Breast epithelium (tissue), 4 donors: Measurements from ENCODE around the gene PEX7. TPM values are rescaled to one million over a fixed set of nuclear protein-coding genes. Genes with fewer than 3 reads are reported as not detected.
"Not testable (repeated sequence)": the region's sequence is repeated elsewhere in the genome, so short reads cannot be mapped to it uniquely, and the experiment has no call there.

ENCODE experiments used
- DNase-seq, 2 donors: peaks; one replicate each; pipeline ENCODE4 v3.0.0-alpha.2; 2019; ENCODE audit warnings: low spot score in 2 of 2
- H3K27ac ChIP-seq, 2 donors: fragments of 200-600 bp; sonication (generic) in 1 of 2; one replicate each; pipeline ENCODE4 v1.5.1; 2016 to 2019; ENCODE audit warnings: mild to moderate bottlenecking in 1 of 2
- H3K27me3 ChIP-seq, 2 donors: fragments of 200-600 bp; sonication (generic) in 1 of 2; one replicate each; pipeline versions ENCODE4 v1.5.1 to v1.6.0; 2017 to 2019; ENCODE audit warnings: control low read depth in 1 of 2, mild to moderate bottlenecking in 1 of 2
- H3K36me3 ChIP-seq: fragments of 200-600 bp; one replicate; pipeline ENCODE4 v1.5.1; 2019
- H3K4me1 ChIP-seq, 2 donors: fragments of 200-600 bp; sonication (generic); one replicate each; pipeline ENCODE4 v1.5.1; 2016 to 2019; ENCODE audit warnings: control low read depth in 1 of 2
- H3K4me3 ChIP-seq, 3 donors: fragments of 200-600 bp; sonication (generic); 1 replicate in 2 of 3; 2 replicates in 1 of 3; pipeline ENCODE4 v1.5.1; 2016 to 2019; ENCODE audit warnings: mild to moderate bottlenecking in 3 of 3, moderate library complexity in 2 of 3
- H3K9me3 ChIP-seq, 2 donors: fragments of 200-600 bp; sonication (generic) in 1 of 2; one replicate each; pipeline ENCODE4 v1.5.1; 2016 to 2019; ENCODE audit warnings: control low read depth in 1 of 2
- CTCF ChIP-seq, 3 donors: fragments of 450-650 bp; IDR thresholded peaks; one replicate each; pipeline ENCODE4 v1.5.1; 2016 to 2017; ENCODE audit warnings: antibody characterized with exemption in 3 of 3, mild to moderate bottlenecking in 3 of 3, moderate library complexity in 3 of 3
- POLR2A ChIP-seq: fragments of 450-650 bp; IDR thresholded peaks from one replicate; pipeline ENCODE4 v1.6.1; 2016; ENCODE audit warnings: antibody characterized with exemption, mild to moderate bottlenecking, moderate library complexity
- POLR2AphosphoS5 ChIP-seq, 3 donors: sonication (generic); formaldehyde crosslinking; IDR thresholded peaks; one replicate each; pipeline ENCODE4 v1.6.1; 2017; ENCODE audit warnings: antibody characterized with exemption in 3 of 3
- intact Hi-C: fragments of 100-400 bp; cut with DNase I; formaldehyde crosslinking; loops from one replicate; pipeline ENCODE4 v1.15.1; 2023; ENCODE audit warnings: low total_unique reads
- total RNA-seq, 3 donors: library from RNA; depleted of rRNA; stranded (reverse); fragments of >200 nt; gene quantifications; one replicate each; pipeline ENCODE4 v1.1.0, GENCODE V29; 2016

Gene PEX7
- total RNA-seq, 3 donors from 2014 or later, result 8.2 to 20.0 (median 19.3) TPM

GRCh38 chr6:136932599-136932998 lies 110.2 kb downstream of the PEX7 start:
- Histone ChIP-seq H3K4me1 (no peaks in the 10 kb centered on the region), H3K4me3 (no peak overlapping the region), H3K9me3 (no peaks in the 10 kb centered on the region), H3K27me3 (no peaks in the 10 kb centered on the region), H3K27ac (no peak overlapping the region), H3K36me3 (no peaks in the 10 kb centered on the region)
- DNase-seq, result no peak
- TF ChIP-seq POLR2A (no peak), POLR2AphosphoS5 (IDR thresholded peaks at IDR 0.05) (no peak), CTCF (IDR thresholded peaks at IDR 0.05) (no peak)
- intact Hi-C loops, result no loop called here

DNA sequence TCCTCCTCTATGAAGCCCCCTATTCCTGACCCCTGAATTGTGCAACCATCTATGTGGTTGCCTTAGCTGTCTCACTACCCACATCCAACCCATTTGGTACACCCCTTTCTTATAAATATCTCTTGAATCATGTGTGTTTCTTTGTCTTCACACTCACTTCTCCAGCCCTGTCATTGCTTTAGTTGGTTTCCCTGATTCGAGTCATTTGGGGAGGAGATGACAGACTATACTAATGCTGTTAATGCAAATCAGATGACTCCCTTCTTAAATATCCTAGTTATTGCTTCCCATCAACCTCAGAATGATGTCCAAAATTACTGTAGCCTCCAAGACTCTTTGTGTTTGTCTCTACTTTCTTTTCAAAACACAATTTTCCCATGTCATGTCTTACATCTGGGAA lies 122.7 kb downstream of the PEX7 start:
- no peak overlapping the region for H3K4me3 ChIP-seq
- DNase-seq, result no peak
- no peaks in the 10 kb centered on the region for H3K36me3 ChIP-seq
- no peaks in the 10 kb centered on the region for H3K9me3 ChIP-seq
- H3K27me3 ChIP-seq, result no peaks in the 10 kb centered on the region
- H3K4me1 ChIP-seq, result no peaks in the 10 kb centered on the region
- intact Hi-C loops, result no loop called here
- H3K27ac ChIP-seq, result no peak overlapping the region
- no peak for TF ChIP-seq CTCF (IDR thresholded peaks at IDR 0.05)
- TF ChIP-seq POLR2AphosphoS5 (IDR thresholded peaks at IDR 0.05), result no peak
- TF ChIP-seq POLR2A, result no peak

DNA sequence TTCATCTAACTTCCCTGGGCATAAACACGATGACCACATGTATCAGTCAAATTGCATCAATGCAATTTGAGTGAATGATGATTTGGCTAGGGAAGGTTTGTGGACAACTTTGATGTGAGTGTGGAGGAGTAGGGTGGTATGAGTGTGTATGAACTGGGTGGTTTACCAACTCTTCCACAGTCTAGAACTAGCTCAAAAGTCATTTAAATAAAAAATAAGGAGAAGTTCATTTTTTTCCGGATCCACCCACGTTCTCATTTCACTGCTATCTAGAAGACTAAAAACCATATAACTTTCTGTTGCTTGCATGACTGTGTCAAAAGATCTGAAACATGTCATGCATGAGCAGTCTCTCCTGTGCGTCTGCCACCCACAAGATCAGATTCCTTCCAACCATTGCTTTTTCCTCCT lies 123.3 kb downstream of the PEX7 start:
- no peak for TF ChIP-seq POLR2A
- no peak for TF ChIP-seq CTCF (IDR thresholded peaks at IDR 0.05)
- no peak for TF ChIP-seq POLR2AphosphoS5 (IDR thresholded peaks at IDR 0.05)
- Histone ChIP-seq H3K36me3 (no peaks in the 10 kb centered on the region), H3K4me1 (no peaks in the 10 kb centered on the region), H3K27me3 (no peaks in the 10 kb centered on the region), H3K4me3 (no peak overlapping the region), H3K27ac (no peak overlapping the region), H3K9me3 (no peaks in the 10 kb centered on the region)
- intact Hi-C loops, result no loop called here
- no peak for DNase-seq

- no peaks in the 10 kb centered on the region for H3K9me3 ChIP-seq
- no peaks in the 10 kb centered on the region for H3K27me3 ChIP-seq
- H3K27ac ChIP-seq, result no peak overlapping the region
- H3K4me1 ChIP-seq, result no peaks in the 10 kb centered on the region
- TF ChIP-seq CTCF (IDR thresholded peaks at IDR 0.05), result no peak
- no peak for TF ChIP-seq POLR2A
- TF ChIP-seq POLR2AphosphoS5 (IDR thresholded peaks at IDR 0.05), result no peak
- H3K36me3 ChIP-seq, result no peaks in the 10 kb centered on the region
- DNase-seq, result no peak
- no peak overlapping the region for H3K4me3 ChIP-seq
- intact Hi-C loops, result no loop called here
Observed at GRCh38 chr6:136947037-136947436, 124.6 kb downstream of the PEX7 start.

- H3K4me1 ChIP-seq, H3K27me3 ChIP-seq, H3K4me3 ChIP-seq, H3K36me3 ChIP-seq, DNase-seq, H3K9me3 ChIP-seq, H3K27ac ChIP-seq: not testable (repeated sequence)
- intact Hi-C loops, result loop anchor here (1.0 kb wide), 1 partner anchor 33 kb away; no protein-coding TSS in a partner anchor
Observed at GRCh38 chr6:136949957-136950356, 127.6 kb downstream of the PEX7 start.
